GM19240 (cell line): ENCODE measurements around the gene GRIK4.

Source experiments
- DNase-seq: peaks from one replicate; pipeline ENCODE4 v3.0.0; 2011; ENCODE audit warnings: low spot score; ENCODE audit not compliant: insufficient read length

GRIK4 gene

DNA sequence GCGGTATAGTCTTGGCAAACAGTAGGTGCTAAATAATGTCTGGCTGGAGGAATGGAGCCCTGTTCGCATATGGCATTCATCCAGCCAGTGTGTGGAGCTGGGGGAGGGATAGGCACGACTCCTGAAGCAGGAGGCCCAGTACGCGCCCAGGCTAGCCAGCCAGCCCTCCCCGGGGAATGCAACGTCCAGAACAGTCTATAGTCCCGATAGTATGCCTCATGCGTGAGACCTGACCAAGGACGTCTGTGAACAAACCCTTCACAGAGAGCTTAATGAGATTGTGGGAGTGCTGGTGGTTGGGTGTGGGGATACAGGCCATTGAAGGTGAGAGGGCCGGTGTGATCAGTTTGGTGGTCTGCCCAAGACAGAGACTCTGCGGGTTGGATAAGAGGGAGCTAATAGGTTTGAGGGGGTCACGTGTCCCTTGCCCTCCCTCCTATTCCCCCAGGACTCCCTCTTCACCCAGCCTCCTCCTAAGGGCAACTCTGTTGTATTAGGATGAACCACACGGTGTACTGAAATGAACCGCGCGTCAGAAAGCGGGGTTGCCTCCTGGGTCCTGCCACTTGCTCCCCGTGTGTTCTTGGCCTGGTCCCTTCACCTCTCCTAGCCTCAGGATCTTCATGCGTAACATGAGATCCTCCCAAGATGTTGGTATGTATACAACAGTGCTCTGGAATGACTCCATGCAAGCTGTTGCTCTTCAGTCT, 987 bp upstream of the GRIK4 start:
- DNase-seq = no peak

DNA sequence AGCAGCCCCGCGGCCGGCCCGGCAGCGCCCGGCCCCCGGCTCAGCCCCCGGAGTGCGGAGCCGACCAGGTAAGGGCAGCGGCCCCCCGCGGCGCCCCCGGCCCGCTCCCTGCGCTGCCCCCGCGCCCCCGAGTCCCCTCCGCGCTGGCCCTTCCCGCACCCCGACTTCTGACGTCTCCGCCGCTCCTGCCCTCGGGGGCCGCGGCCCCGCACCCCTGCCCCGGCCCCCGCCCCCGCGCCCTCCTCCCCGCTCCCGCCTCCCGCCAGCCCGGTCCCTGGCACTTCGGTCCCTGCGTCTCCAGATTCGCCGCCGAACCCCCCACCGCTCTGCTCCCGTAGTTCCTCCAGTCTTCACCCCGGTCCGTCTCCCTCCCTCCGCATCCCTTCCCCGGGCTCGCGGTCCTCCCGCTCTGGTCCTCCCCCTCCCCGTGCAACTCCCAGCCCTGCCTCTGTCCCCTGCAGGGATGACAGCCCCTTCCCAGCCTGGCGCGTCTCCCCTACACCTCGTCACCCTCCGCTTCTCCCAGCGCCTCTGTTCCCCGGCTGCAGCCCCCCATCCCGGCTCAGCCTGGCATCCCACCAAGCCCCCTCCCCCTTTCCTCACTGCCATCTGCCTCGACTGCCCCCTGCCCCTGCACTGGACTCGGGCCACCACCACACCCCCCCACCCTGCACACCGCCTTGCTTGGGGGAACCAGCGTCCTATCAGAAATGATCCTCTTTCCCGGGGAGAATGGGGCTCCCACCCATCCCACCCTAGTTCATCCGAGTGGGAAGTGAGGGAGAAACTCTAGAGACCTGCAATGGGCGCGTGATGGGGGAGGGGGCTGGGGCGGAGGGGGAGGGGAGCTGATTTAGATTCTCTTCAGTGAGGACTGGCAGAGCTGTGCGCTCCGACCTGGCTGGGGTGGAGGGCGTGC, 531 bp downstream of the GRIK4 start:
- no peak for DNase-seq

DNA sequence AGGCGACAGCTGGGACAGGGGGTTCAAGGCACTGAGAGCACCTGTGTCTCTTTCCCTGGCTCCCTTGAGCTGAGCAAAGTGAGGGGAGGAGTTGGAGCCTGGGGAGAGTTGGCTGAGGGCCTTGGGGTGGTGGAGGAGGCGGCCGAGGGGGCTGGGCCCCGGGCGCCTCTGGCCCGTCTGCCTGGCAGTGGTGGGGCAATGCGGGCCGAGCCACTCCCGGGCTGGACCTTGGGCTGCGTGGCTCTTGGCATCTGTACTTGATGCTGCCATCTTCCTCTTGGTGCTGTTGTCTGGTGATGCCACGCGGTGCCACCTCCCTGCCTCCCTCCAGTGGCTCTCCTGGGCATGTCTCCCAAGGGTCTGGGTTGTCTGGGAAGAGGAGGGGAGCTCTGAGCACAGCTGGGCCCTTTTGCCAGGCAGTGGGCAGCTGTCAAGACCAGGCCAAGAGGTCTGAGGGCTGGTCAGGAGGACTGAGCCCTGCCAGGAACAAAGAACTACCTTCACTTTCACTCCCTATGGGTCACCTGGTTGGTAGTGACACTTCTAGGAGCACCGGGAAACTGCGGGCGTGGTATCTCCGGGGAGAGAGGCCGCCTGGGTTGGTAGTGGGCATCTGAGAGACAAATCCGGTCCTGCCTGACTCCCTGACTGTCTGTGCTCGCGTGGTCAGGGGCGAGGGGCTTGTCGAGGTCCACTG, 1.3 kb downstream of the GRIK4 start:
- DNase-seq = no peak

- DNase-seq = no peak
These were observed 2.1 kb downstream of the GRIK4 start for GRCh38 chr11:120513436-120514315.

DNA sequence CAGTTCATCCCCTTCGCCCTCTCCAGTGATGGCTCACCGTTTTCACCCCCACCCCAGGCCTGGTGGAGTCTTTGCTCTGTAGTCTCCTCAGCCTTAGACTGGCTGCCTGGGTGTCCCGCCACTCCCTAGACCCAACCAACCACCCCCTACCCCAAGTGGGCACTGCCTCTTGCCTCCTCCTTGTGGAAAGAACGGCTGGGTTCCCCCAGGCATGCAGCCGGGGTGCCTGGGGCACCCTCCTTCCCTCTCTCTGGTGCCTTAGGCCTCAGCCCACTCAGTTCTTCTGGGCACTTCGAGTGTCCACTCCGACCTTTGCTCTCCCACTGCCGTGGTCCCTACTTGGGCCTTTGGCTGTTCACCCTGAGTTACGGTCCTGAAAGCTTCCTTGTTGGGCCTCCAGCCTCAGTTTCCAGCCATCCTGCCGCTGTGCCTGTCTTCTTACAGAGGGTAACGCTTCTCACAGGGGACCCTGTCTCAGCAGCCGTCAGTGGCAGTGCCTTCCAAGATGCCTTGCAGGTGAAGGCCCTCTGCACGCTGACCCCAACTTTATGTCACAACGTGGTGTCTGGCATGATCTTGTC, 3.1 kb downstream of the GRIK4 start:
- no peak for DNase-seq

DNA sequence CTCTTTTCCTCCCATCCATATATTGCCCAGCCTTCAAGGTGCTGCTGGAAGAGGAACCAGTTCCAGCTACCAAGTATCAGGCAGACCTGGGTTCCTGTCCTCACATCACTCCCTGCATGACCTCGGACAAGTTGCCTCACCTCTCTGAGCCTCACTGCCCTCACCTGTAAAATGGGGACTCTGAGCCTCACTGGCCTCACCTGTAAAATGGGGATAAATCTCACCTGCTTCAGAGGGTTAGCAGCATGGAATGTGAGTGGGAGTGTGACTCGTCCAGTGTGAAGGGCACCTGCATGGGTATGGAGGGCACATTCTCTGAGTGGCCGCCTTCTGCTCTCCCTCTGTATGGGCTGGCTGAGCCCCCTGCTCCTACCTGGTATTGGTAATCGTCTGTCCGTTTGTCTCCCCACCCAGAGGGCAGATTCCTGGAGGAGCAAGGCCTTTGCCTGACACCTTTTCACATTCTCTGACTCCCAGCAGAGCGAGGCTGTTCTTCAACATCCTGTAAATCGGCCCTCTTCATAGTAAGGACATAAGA, 3.7 kb downstream of the GRIK4 start:
- no peak for DNase-seq

DNA sequence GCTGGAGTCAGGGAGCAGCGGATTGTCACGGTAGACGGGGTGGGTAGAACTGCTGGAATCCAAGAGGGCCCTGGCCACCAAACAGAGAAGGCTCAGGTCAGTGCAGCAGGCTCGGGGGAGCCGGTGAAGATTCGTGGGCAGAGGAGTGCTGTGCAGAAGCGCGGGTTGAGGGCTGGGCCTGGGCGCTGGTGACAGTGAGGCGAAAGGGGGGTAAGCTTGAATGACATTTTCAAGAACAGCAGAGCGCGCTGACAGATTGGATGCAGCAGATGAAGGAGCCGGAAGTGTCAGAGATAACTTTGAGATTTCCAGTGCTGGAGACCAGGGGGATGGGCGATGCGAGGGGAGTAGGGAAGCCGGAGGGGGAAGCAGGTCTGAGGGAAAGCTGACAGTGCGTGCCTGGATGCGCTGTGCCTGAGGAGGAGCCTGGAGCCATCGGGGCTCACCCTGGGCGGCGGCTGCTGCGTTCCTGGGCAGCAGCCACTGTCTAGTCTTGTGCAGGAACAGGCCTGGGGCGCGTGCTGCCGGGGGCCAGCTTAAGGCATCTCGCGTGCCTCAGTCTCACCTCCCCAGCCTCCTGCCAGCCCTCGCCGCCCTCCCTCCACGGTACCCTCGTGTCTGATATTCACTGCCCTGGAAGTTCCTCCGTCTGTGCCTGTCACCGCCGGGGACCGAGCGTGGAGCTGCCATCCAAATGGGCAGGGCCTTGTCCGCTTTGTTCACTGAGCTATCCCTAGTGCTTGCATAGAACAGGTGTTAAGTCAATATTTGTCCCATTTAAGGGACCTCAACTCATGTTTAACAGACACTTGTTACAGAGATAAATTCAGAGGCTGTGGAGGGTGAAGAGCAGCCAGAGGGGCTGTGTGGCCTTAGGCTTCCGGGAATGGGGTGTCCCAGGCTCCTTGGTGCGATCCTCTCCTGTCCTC, 5.2 kb downstream of the GRIK4 start:
- no peak for DNase-seq

GRCh38 chr11:120517390-120517761, 5.8 kb downstream of the GRIK4 start:
- no peak for DNase-seq

DNA sequence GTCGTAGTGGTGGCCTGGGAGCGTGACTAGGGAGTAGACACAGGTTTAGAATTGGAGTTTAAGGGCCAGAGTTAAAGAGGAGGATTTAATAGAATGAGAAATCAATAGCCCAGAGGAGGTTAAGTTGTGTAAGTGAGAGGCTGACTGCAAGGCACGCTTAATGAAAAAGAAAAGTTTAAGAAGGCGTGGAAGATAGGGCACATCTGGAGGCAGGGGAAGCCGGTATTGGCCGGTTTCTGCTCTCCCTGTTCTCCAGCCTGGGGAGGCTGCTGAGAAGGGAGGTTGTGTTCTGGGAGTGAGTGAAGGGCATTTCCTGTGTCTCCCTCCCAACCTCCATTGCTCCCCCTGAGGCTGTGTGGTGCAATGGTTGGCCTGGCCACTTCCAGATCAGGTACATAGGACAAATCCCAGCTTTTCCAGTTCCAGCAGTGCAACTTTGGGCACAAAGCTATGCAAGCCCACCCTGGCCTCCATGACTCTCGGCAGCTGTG, 6.3 kb downstream of the GRIK4 start:
- no peak for DNase-seq

DNA sequence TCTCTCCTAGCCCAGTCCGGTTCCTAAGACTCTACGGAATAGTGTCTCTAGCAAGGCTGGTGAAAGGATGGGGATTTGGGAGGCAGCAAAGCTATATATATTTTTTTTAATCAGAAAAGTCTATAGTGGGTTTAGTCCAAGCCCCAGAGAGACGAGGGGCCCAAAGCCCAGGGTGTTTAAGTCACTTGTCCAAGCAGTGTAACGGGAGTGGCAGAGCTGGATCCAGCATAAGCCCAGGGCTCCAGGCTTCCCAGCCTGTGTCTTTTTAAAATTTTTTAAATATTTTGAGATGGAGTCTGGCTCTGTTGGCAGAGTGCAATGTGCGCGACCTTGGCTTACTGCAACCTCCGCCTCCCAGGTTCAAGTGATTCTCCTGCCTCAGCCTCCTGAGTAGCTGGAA, 6.8 kb downstream of the GRIK4 start:
- DNase-seq = no peak

GRCh38 chr11:120519474-120519873, 7.9 kb downstream of the GRIK4 start:
- no peak for DNase-seq

DNA sequence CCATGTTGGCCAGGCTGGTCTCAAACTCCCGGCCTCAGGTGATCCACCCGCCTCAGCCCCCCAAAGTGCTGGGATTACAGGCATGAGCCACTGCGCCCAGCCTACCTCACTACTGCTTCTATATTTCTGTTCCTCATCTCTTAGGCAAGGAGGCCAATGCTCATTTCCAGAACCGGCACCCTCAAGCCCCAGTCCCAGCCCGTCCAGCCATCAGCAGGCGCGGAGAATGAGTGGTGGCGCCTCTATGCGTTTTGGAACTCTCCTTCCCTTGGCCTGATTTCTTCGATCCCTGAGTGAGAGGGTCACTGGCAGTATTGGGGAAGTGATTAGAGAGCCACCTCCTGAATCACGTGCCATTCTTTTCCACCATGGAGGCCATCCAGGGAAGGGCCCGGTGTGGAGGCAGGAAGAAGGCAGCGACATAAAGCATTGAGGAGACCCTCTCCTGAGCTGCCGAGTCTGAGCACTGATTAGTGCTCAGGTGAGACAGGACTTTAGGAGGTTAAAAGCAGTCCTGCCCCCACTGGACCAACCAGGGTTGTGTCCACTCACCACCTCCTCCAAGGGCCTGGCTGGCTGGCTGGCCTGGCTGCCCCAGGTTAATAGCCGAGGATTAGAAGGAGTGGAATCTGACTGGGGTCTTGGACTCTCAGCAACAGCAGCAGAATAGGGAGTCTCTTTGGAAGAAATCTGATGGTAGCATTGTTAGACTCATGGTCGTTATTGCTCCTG, 8.7 kb downstream of the GRIK4 start:
- no peak for DNase-seq

- no peak for DNase-seq
These were observed 9.6 kb downstream of the GRIK4 start for GRCh38 chr11:120521176-120521575.

DNA sequence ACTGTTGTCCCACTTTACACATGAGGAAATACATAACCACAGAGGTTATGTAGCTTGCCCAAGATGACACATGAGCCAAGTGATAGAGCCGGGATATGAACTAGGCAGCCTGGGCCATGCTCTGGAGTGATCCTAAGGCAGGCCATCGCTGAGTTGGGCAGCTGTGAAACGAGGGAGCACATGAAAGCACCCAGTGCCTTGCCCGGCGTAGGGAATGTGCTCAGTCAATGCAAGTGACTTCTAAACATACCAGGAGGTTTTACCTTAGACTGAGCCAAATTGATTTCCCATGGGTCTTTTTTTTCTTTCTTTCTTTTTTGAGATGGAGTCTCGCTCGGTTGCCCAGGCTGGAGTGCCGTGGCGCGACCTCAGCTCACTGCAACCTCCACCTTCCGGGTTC, 10.5 kb downstream of the GRIK4 start:
- DNase-seq = no peak

- no peak for DNase-seq
These were observed 11.2 kb downstream of the GRIK4 start for GRCh38 chr11:120522736-120523135.

DNA sequence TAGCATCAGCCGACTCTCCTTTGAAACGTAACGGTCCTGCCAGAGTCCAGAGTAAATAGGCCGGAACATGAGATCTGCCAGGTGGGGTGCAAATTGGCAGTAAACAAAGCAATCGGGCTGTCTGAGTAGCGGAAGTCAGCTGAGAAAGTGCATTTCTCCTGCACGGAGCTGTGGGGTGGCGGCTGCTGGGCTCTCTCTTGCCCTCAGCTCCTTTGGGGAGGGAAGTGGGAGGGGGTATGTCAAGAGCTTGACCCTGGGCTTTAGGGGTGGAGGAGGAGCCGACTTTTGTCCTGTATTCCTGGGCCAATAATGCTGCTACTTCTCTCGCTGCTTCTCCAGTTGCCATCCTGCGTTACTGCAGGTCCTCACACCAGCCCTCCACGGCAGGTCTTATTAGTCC, 11.6 kb downstream of the GRIK4 start:
- no peak for DNase-seq

- no peak for DNase-seq
These were observed 13.1 kb downstream of the GRIK4 start for GRCh38 chr11:120524536-120525085.
